ENCODE measurements around the gene DCP1B. TPM values are rescaled to one million over a fixed set of nuclear protein-coding genes. Genes with fewer than 3 reads are reported as not detected.

DCP1B gene
- total RNA-seq, 3 donors from 2014 or later = 12.2 to 20.8 (median 18.0) TPM

DNA sequence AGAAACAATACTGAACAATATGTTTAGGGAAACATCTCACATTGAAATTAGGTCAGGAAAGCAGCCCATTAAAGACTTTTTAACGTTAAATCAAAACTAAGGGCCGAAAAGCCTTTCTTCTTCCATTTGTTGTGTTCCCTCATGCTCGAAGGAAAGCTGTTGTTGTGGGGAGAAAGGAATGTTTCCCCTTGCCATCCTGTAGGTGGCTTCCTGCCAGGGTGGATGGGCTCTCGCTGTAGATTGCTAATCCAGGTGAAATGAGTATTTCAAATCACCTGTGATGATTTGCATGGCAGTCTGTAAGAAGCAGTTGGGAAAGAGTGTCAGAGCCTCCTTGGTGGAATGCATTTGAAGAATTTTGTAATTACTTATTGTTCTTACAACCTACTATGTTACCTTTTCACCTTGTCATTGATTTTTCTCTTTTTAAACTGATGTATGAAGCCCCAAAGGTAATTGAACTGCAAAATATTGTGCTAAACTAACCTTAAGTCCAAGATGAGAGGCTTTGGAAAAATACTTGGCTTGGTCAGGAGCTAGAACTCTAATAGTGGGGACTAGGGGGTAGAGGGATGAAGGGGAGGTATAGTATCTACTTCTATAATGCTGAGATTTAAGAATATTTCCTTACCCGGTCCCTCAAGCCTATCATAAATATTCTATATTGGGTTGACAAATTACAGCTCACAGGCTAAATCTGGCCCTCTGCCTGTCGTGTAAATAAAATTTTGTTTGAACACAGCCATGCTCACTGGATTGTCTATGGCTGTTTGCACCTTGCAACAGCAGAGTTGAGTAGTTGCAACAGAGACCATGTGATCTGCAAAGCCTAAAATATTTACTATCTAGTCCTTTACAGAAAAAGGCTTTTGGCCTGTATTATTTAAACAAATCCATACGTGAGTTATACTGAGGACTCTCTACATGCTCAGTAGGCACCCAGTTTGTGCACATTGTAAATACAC is 7.7 kb upstream of the DCP1B start:
- no peaks in the 10 kb centered on the region for H3K27me3 ChIP-seq
- H3K27ac ChIP-seq = no peak overlapping the region
- no peaks in the 10 kb centered on the region for H3K9me3 ChIP-seq
- no peak overlapping the region for H3K4me3 ChIP-seq
- H3K36me3 ChIP-seq = no peaks in the 10 kb centered on the region
- TF ChIP-seq POLR2AphosphoS5 (IDR thresholded peaks at IDR 0.05) = no peak
- TF ChIP-seq, protein P1, sequence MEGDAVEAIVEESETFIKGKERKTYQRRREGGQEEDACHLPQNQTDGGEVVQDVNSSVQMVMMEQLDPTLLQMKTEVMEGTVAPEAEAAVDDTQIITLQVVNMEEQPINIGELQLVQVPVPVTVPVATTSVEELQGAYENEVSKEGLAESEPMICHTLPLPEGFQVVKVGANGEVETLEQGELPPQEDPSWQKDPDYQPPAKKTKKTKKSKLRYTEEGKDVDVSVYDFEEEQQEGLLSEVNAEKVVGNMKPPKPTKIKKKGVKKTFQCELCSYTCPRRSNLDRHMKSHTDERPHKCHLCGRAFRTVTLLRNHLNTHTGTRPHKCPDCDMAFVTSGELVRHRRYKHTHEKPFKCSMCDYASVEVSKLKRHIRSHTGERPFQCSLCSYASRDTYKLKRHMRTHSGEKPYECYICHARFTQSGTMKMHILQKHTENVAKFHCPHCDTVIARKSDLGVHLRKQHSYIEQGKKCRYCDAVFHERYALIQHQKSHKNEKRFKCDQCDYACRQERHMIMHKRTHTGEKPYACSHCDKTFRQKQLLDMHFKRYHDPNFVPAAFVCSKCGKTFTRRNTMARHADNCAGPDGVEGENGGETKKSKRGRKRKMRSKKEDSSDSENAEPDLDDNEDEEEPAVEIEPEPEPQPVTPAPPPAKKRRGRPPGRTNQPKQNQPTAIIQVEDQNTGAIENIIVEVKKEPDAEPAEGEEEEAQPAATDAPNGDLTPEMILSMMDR (IDR thresholded peaks at IDR 0.05) = no peak
- TF ChIP-seq POLR2A (IDR thresholded peaks at IDR 0.05) = no peak
- intact Hi-C loops (cut with DNase I; ENCODE audit: low total_unique reads) = no loop called here
- no peak for DNase-seq (ENCODE audit: low spot score in 2 of 2)
- H3K4me1 ChIP-seq = no peaks in the 10 kb centered on the region

DNA sequence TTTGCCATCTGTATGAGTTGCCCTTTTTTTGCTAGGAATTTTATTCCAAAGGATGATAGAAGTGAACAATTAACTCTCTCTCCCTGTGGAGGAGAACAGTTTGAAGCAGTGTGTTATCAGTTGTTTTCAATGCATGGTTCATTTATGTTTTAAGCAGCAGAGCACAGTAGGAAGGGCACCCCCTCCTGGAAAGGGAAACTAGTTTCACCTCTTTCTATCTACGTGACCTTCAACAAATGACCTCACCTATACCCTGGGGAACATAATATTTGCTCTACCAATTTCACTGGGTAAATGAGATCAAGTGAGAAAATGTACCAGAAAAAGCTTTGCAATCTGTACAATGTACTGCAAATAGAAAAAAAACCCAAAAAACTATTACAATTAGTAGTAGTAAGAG is 5.4 kb upstream of the DCP1B start:
- intact Hi-C loops (cut with DNase I; ENCODE audit: low total_unique reads) = no loop called here
- no peak for TF ChIP-seq POLR2AphosphoS5 (IDR thresholded peaks at IDR 0.05)
- TF ChIP-seq POLR2A (IDR thresholded peaks at IDR 0.05) = no peak
- TF ChIP-seq, protein P1 (IDR thresholded peaks at IDR 0.05) = no peak
- Histone ChIP-seq H3K4me1 (no peaks in the 10 kb centered on the region), H3K27ac (no peak overlapping the region), H3K27me3 (no peaks in the 10 kb centered on the region), H3K9me3 (no peaks in the 10 kb centered on the region), H3K4me3 (no peak overlapping the region), H3K36me3 (no peaks in the 10 kb centered on the region)
- no peak for DNase-seq (ENCODE audit: low spot score in 2 of 2)

DNA sequence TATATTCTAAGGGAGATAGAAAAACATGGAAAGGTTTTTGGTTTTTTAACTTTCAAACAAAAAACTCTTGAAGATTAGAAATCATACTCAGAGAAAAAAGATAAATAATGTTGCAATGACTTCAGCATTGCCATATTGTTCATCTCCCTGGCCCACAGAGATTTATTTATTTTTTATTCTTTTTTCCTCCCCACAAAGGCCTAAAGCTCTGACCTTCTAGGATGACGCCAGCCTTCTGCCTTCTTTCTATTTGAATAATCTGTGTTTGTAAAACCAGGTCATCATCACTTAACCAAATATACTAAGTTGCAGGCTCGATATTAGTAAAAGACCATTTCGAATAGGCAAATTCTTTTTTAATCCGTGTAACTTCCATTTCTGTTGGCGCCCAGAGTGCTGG is 4.4 kb upstream of the DCP1B start:
- no peaks in the 10 kb centered on the region for H3K9me3 ChIP-seq
- TF ChIP-seq POLR2A (IDR thresholded peaks at IDR 0.05) = no peak

DNA sequence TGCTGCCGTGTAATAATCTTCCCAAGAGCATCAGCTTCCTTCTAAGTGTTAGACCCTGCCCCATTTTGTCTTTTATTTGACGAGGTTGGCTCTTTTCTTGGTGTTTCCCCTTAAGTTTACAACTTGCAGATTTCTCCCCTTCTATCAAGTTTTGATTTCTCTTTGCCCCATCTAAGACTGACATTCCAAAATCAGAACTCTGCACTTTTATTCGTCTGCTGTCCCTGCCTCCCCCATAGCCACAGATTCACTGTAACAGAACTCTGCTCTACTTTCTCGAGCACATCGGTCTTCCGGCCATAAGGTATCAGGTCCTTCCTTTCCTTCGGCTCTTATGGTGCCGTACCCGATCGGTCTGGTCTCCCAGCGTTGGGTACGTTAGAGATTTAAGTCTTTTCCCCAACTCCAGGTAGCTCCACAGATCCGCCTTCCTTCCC is 563 bp downstream of the DCP1B start:
- Histone ChIP-seq H3K27ac (peak overlapping the region; percentile 93 to 96), H3K4me1 (peaks cover 4 to 12% of the 10 kb centered on the region in 2 donors), H3K9me3 (no peaks in the 10 kb centered on the region), H3K27me3 (no peaks in the 10 kb centered on the region), H3K4me3 (peak overlapping the region; percentile 95 to 96 (median 96)), H3K36me3 (no peaks in the 10 kb centered on the region)
- TF ChIP-seq POLR2AphosphoS5 (IDR thresholded peaks at IDR 0.05) (no peak), POLR2A (IDR thresholded peaks at IDR 0.05) (no peak)
- TF ChIP-seq, protein P1 (IDR thresholded peaks at IDR 0.05) = no peak
- DNase-seq (ENCODE audit: low spot score in 2 of 2) = no peak
- intact Hi-C loops (cut with DNase I; ENCODE audit: low total_unique reads) = no loop called here

More for the DNA sequence above, 4.4 kb upstream of the DCP1B start:
- Histone ChIP-seq H3K27ac (no peak overlapping the region), H3K36me3 (no peaks in the 10 kb centered on the region), H3K4me3 (no peak overlapping the region), H3K4me1 (no peaks in the 10 kb centered on the region), H3K27me3 (no peaks in the 10 kb centered on the region)
- DNase-seq (ENCODE audit: low spot score in 2 of 2) = no peak
- intact Hi-C loops (cut with DNase I; ENCODE audit: low total_unique reads) = no loop called here

DNA sequence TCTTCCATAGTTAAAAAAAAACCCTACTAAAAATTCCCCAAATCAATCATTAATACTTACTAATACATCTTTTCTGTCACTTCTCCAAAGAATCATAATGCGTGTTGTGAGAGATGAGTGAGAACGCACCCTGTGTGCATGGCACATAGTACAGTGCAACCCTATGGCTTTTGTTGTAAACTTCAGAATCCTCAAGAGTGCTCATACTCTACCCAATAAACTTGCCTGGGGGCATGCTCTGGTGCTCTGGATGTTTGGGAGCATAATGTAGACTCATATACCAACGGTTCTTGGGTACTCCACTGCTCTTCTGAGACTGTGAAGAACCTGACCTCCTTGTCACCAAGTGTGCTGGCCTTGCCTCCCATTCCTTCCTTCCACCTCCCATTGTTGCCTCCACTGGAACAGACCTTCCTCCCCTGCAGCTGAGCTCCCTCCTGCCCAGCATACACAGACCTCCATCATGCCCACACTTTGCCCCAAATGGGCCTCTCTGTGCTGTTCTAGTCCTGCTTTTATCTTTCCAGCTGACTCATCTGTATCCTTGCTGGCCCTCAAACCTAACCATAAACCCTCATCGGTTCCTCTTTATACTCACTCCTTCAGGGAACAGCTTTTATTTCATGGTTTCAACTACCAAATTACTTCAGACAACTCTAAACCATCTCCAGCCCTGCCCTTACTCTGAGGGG is 8.9 kb downstream of the DCP1B start:
- Histone ChIP-seq H3K27ac (no peak overlapping the region), H3K27me3 (no peaks in the 10 kb centered on the region), H3K4me3 (no peak overlapping the region), H3K4me1 (no peaks in the 10 kb centered on the region), H3K36me3 (peaks cover 3% of the 10 kb centered on the region), H3K9me3 (no peaks in the 10 kb centered on the region)
- DNase-seq (ENCODE audit: low spot score in 2 of 2) = no peak
- intact Hi-C loops (cut with DNase I; ENCODE audit: low total_unique reads) = no loop called here
- no peak for TF ChIP-seq POLR2A (IDR thresholded peaks at IDR 0.05)
- TF ChIP-seq, protein P1 (IDR thresholded peaks at IDR 0.05) = no peak
- TF ChIP-seq POLR2AphosphoS5 (IDR thresholded peaks at IDR 0.05) = no peak

Measured in breast epithelium (tissue), 4 donors.